HEK293T (cell line): ENCODE results near the gene WWTR1.

Source experiments
- CTCF ChIA-PET: fragments of 350-600 bp; formaldehyde crosslinking; extraction: SDS; loops from one replicate; lab custom pipeline; 2021; ENCODE audit warnings: antibody characterized with exemption, inconsistent platforms; lab: Yijun Ruan, JAX
- POLR2A ChIA-PET: fragments of 350-600 bp; formaldehyde crosslinking; extraction: SDS; loops from one replicate; lab custom pipeline; 2020; ENCODE audit warnings: antibody characterized with exemption, inconsistent platforms; lab: Yijun Ruan, JAX
- DNase-seq: peaks from one replicate; pipeline ENCODE4 v3.0.0; 2012; ENCODE audit warnings: mixed read lengths; ENCODE audit errors: extremely low spot score
- ARNT ChIP-seq: fragments of 450-650 bp; IDR thresholded peaks from 2 replicates; pipeline ENCODE4 v1.6.1; 2017; ENCODE audit warnings: mild to moderate bottlenecking
- BHLHE40 ChIP-seq: fragments of 450-650 bp; IDR thresholded peaks from 2 replicates; pipeline ENCODE4 v1.6.1; 2016; ENCODE audit warnings: mild to moderate bottlenecking, moderate library complexity, borderline replicate concordance
- CTBP1 ChIP-seq: fragments of 450-650 bp; IDR thresholded peaks from 2 replicates; pipeline ENCODE4 v1.6.1; 2016; ENCODE audit warnings: borderline replicate concordance
- ELF4 ChIP-seq: fragments of 450-650 bp; IDR thresholded peaks from 2 replicates; pipeline ENCODE4 v1.6.1; 2017; ENCODE audit warnings: antibody characterized with exemption
- FOXA1 ChIP-seq: fragments of 450-650 bp; IDR thresholded peaks from 2 replicates; pipeline ENCODE4 v1.6.1; 2016; ENCODE audit warnings: mild to moderate bottlenecking
- FOXK2 ChIP-seq: fragments of 450-650 bp; IDR thresholded peaks from 2 replicates; pipeline ENCODE4 v1.6.1; 2016; ENCODE audit warnings: mild to moderate bottlenecking
- FOXM1 ChIP-seq: fragments of 450-650 bp; IDR thresholded peaks from 2 replicates; pipeline ENCODE4 v1.6.1; 2017; ENCODE audit warnings: mild to moderate bottlenecking, borderline replicate concordance
- HDGF ChIP-seq: fragments of 450-650 bp; IDR thresholded peaks from 2 replicates; pipeline ENCODE4 v1.6.1; 2017; ENCODE audit warnings: antibody characterized with exemption, borderline replicate concordance
- L3MBTL2 ChIP-seq: fragments of 450-650 bp; conservative IDR thresholded peaks from 2 replicates; pipeline ENCODE4 v1.6.1; 2016; ENCODE audit warnings: mild to moderate bottlenecking
- LEF1 ChIP-seq: fragments of 450-650 bp; IDR thresholded peaks from 2 replicates; pipeline ENCODE4 v1.6.1; 2017; ENCODE audit warnings: mild to moderate bottlenecking, borderline replicate concordance
- NFRKB ChIP-seq: fragments of 450-650 bp; IDR thresholded peaks from 2 replicates; pipeline ENCODE4 v1.6.1; 2016; ENCODE audit warnings: mild to moderate bottlenecking, moderate library complexity
- PKNOX1 ChIP-seq: fragments of 450-650 bp; IDR thresholded peaks from 2 replicates; pipeline ENCODE4 v1.6.1; 2016
- SUZ12 ChIP-seq: fragments of 450-650 bp; IDR thresholded peaks from 2 replicates; pipeline ENCODE4 v1.6.1; 2016; ENCODE audit warnings: mild to moderate bottlenecking
- ZNF384 ChIP-seq: fragments of 450-650 bp; IDR thresholded peaks from 2 replicates; pipeline ENCODE4 v1.6.1; 2016

The WWTR1 gene

DNA sequence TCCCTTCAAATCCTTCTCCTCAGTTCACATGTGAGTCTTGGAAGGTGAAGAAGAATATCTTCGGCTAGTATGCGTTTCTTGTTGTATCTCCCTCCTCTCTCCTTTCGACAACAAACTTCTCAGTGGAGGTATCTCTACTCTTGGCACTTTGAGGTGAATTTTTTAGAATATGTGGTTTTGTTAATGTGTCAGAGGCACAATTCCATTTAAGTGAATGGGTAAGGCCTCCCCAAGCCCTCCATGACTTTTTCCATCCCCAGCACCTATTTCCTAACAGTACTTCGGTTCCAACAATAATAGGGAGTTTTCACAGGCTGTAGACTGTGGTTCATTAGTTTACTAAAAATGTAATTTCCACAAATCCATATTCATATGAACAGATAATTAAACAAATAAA lies 109.2 kb downstream of the WWTR1 start:
- TF ChIP-seq ELF4 = no peak
- DNase-seq = no peak
- ChIA-PET POLR2A (no interaction called here), CTCF (no interaction called here)

DNA sequence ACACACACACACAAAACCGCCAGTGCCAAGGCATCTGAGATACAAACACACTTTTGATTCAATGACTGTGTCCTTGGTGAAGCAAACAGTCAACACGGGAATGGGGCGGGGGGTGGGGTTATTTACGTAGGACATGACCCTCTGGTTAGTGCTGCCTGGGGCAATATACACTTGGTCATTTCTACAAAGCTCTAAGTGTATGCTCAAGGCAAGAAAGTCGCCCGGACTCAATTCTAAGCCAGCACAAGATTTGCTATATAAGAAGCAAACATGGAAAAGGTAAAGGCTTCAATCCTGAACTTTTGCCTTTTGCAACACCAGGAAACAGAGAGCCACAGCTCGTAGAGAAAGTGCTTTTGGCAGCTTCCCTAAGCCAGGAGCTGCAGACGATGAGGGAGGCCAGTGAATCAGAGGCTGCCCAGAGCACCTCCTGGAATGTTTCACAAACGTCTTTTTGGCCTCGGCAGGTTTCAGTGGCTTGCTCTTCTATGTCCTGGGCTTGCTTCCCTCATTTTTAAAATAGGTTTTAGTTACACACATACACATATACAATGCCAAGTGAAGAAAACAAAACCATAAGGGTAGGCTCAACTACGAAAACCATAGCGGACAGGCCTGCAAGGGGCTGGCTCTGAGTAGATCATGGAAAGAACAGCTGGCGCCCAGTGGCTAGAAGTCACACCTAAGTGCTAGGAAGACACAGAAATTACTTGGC lies 109.7 kb downstream of the WWTR1 start:
- DNase-seq = no peak
- CTCF ChIA-PET = interaction anchor here (1.0 kb wide), 1 partner anchor 14 kb away, joined by 3 read pairs; no protein-coding TSS in a partner anchor
- POLR2A ChIA-PET = no interaction called here
- TF ChIP-seq FOXM1 (no peak), CTBP1 (no peak), BHLHE40 (no peak), ZNF384 (no peak)

- DNase-seq = no peak
- CTCF ChIA-PET = interaction anchor here (1.0 to 2.0 kb wide), 2 partner anchors 13 to 16 kb away, joined by 3 to 8 read pairs; no protein-coding TSS in a partner anchor
- no peak for TF ChIP-seq ARNT
- no peak for TF ChIP-seq PKNOX1
- TF ChIP-seq ELF4 = no peak
- no peak for TF ChIP-seq L3MBTL2
- no peak for TF ChIP-seq NFRKB
- no peak for TF ChIP-seq SUZ12
- no peak for TF ChIP-seq BHLHE40
- POLR2A ChIA-PET = no interaction called here
Observed at GRCh38 chr3:149547413-149547812, 110.4 kb downstream of the WWTR1 start.

GRCh38 chr3:149545049-149545448 lies 112.8 kb downstream of the WWTR1 start:
- POLR2A ChIA-PET = no interaction called here
- TF ChIP-seq ZNF384 (no peak), FOXK2 (no peak), NFRKB (no peak), ELF4 (no peak)
- CTCF ChIA-PET = no interaction called here
- DNase-seq = no peak

DNA sequence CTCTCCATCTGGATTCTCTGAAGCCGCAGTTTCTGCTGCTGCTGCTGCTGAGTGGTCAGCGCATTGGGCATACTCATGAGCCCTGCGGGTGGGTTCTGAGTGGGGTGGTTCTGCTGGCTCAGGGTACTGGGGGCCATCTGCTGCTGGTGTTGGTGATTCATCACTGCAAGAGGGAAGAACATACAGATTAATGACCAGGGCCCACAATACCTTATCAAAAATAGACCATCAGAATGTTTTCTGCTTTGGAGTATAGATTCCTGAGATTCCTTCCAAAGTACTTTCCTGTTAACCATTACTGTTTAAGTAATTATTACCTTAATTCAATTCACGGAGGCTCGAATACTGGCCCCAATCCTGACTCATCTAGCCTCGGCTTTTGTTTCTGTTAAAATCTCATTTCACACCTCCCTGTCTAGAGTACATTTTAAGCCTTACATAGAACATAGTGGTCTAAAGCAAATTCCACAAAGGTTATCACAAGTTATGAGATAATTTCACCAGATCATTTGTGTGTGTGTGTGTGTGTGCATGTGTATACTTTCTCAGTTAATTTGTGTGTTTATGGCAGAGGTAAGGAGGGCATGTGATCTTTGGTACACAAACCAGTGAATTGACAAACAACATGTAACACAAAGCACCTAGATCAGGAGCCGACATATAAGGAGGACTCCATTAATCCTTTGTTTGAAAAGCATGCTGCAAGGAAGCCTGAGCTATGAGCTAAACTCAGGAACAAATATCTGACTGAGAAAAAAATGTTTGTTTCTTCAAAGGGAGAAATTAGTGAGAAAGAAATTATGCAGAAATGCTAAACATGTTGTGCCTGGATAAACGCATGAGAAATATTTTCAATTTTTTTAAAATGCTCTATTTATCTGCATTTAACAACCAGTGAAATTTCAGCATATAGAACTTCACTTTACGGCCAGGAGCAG lies 115.2 kb downstream of the WWTR1 start:
- TF ChIP-seq ELF4 (no peak), PKNOX1 (no peak), SUZ12 (no peak), LEF1 (no peak), ARNT (no peak), FOXA1 (no peak), ZNF384 (no peak), BHLHE40 (no peak), L3MBTL2 (no peak), NFRKB (no peak), FOXM1 (no peak), CTBP1 (no peak), HDGF (no peak)
- DNase-seq = no peak
- POLR2A ChIA-PET = no interaction called here
- CTCF ChIA-PET = no interaction called here

DNA sequence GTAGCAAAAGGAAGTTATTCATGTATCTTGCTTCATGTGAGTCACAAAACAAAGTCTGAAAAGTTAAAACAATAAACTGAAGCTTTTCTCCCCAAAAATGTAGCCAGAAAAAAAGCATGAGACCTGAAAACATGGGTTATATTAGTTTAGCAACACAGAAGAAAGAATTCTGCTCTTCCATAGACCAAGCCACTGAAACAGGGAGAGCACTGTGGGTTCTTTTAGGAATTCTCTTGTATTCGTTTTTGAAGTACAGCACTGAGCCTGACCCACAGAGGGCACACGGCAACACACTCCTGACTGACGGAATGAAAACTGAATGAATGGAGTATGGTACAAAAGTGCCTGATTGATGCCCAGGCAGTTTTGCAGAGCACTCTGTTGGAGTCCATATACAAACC lies 116.7 kb downstream of the WWTR1 start:
- DNase-seq = no peak
- POLR2A ChIA-PET = no interaction called here
- CTCF ChIA-PET = interaction anchor here (0.6 kb wide), 1 partner anchor 29 kb away, joined by 4 read pairs; no protein-coding TSS in a partner anchor
- TF ChIP-seq L3MBTL2 (no peak), ARNT (no peak), ZNF384 (no peak), FOXM1 (no peak), NFRKB (no peak), PKNOX1 (no peak), FOXK2 (no peak), FOXA1 (no peak), CTBP1 (no peak), SUZ12 (no peak), BHLHE40 (no peak), ELF4 (no peak), LEF1 (no peak)
